Measurements from ENCODE around the gene SCUBE1.

Gene SCUBE1

GRCh38 chr22:43381693-43382092 is 38.5 kb upstream of the SCUBE1 start:
- Histone ChIP-seq H3K27me3 (ENCODE audit: control insufficient read depth, insufficient read depth, low read length) (no peaks in the 10 kb centered on the region), H3K9me3 (ENCODE audit: control insufficient read depth, insufficient read depth, low read length) (no peaks in the 10 kb centered on the region), H3K36me3 (ENCODE audit: control insufficient read depth, insufficient read depth, low read length) (no peaks in the 10 kb centered on the region), H3K4me1 (ENCODE audit: control insufficient read depth, insufficient read depth, low read length) (no peaks in the 10 kb centered on the region), H3K27ac (ENCODE audit: low read length) (no peak overlapping the region), H3K4me3 (ENCODE audit: low read length) (no peak overlapping the region)
- DNase-seq (ENCODE audit: low read depth, low spot score) = no peak
- WGBS (ENCODE audit: insufficient coverage, insufficient read length) = no CpG with 5 or more reads among the region's 6 CpGs

GRCh38 chr22:43377896-43378704 is 34.9 kb upstream of the SCUBE1 start:
- no peak for DNase-seq (ENCODE audit: low read depth, low spot score)
- no peaks in the 10 kb centered on the region for H3K36me3 ChIP-seq (ENCODE audit: control insufficient read depth, insufficient read depth, low read length)
- H3K9me3 ChIP-seq (ENCODE audit: control insufficient read depth, insufficient read depth, low read length) = no peaks in the 10 kb centered on the region
- no peaks in the 10 kb centered on the region for H3K27me3 ChIP-seq (ENCODE audit: control insufficient read depth, insufficient read depth, low read length)
- H3K4me3 ChIP-seq (ENCODE audit: low read length) = no peak overlapping the region
- H3K27ac ChIP-seq (ENCODE audit: low read length) = no peak overlapping the region
- WGBS (ENCODE audit: insufficient coverage, insufficient read length) = no CpG with 5 or more reads among the region's 8 CpGs
- H3K4me1 ChIP-seq (ENCODE audit: control insufficient read depth, insufficient read depth, low read length) = no peaks in the 10 kb centered on the region

- no peak overlapping the region for H3K27ac ChIP-seq (ENCODE audit: low read length)
- H3K36me3 ChIP-seq (ENCODE audit: control insufficient read depth, insufficient read depth, low read length) = no peaks in the 10 kb centered on the region
- no peaks in the 10 kb centered on the region for H3K4me1 ChIP-seq (ENCODE audit: control insufficient read depth, insufficient read depth, low read length)
- no peaks in the 10 kb centered on the region for H3K9me3 ChIP-seq (ENCODE audit: control insufficient read depth, insufficient read depth, low read length)
- H3K4me3 ChIP-seq (ENCODE audit: low read length) = no peak overlapping the region
- WGBS (ENCODE audit: insufficient coverage, insufficient read length) = no CpG with 5 or more reads among the region's 10 CpGs
- no peaks in the 10 kb centered on the region for H3K27me3 ChIP-seq (ENCODE audit: control insufficient read depth, insufficient read depth, low read length)
- DNase-seq (ENCODE audit: low read depth, low spot score) = no peak
These were observed 34.4 kb upstream of the SCUBE1 start for GRCh38 chr22:43377548-43377895.

GRCh38 chr22:43376765-43377547 is 33.8 kb upstream of the SCUBE1 start:
- Histone ChIP-seq H3K36me3 (ENCODE audit: control insufficient read depth, insufficient read depth, low read length) (no peaks in the 10 kb centered on the region), H3K27me3 (ENCODE audit: control insufficient read depth, insufficient read depth, low read length) (no peaks in the 10 kb centered on the region), H3K4me1 (ENCODE audit: control insufficient read depth, insufficient read depth, low read length) (no peaks in the 10 kb centered on the region), H3K4me3 (ENCODE audit: low read length) (no peak overlapping the region), H3K27ac (ENCODE audit: low read length) (no peak overlapping the region), H3K9me3 (ENCODE audit: control insufficient read depth, insufficient read depth, low read length) (no peaks in the 10 kb centered on the region)
- DNase-seq (ENCODE audit: low read depth, low spot score) = no peak
- WGBS (ENCODE audit: insufficient coverage, insufficient read length) = 100% methylated on average over 3 of the region's 15 CpGs

- no CpG with 5 or more reads among the region's 4 CpGs for WGBS (ENCODE audit: insufficient coverage, insufficient read length)
- no peaks in the 10 kb centered on the region for H3K9me3 ChIP-seq (ENCODE audit: control insufficient read depth, insufficient read depth, low read length)
These were observed 32.8 kb upstream of the SCUBE1 start for GRCh38 chr22:43375951-43376455.

GRCh38 chr22:43370036-43370435 is 26.9 kb upstream of the SCUBE1 start:
- DNase-seq (ENCODE audit: low read depth, low spot score) = no peak

More at GRCh38 chr22:43375951-43376455, 32.8 kb upstream of the SCUBE1 start:
- no peaks in the 10 kb centered on the region for H3K4me1 ChIP-seq (ENCODE audit: control insufficient read depth, insufficient read depth, low read length)
- DNase-seq (ENCODE audit: low read depth, low spot score) = no peak
- no peak overlapping the region for H3K4me3 ChIP-seq (ENCODE audit: low read length)
- no peaks in the 10 kb centered on the region for H3K27me3 ChIP-seq (ENCODE audit: control insufficient read depth, insufficient read depth, low read length)
- no peaks in the 10 kb centered on the region for H3K36me3 ChIP-seq (ENCODE audit: control insufficient read depth, insufficient read depth, low read length)
- H3K27ac ChIP-seq (ENCODE audit: low read length) = no peak overlapping the region

GRCh38 chr22:43365715-43366440 is 22.7 kb upstream of the SCUBE1 start:
- H3K4me3 ChIP-seq (ENCODE audit: low read length) = no peak overlapping the region
- no peaks in the 10 kb centered on the region for H3K36me3 ChIP-seq (ENCODE audit: control insufficient read depth, insufficient read depth, low read length)
- no peaks in the 10 kb centered on the region for H3K27me3 ChIP-seq (ENCODE audit: control insufficient read depth, insufficient read depth, low read length)
- WGBS (ENCODE audit: insufficient coverage, insufficient read length) = no CpG with 5 or more reads among the region's 6 CpGs
- 0 out of 2 replicates have a peak, but pooled peaks cover 1% of the 10 kb centered on the region for H3K4me1 ChIP-seq (ENCODE audit: control insufficient read depth, insufficient read depth, low read length)
- no peaks in the 10 kb centered on the region for H3K9me3 ChIP-seq (ENCODE audit: control insufficient read depth, insufficient read depth, low read length)
- no peak overlapping the region for H3K27ac ChIP-seq (ENCODE audit: low read length)
- no peak for DNase-seq (ENCODE audit: low read depth, low spot score)

More at GRCh38 chr22:43370036-43370435, 26.9 kb upstream of the SCUBE1 start:
- no peaks in the 10 kb centered on the region for H3K36me3 ChIP-seq (ENCODE audit: control insufficient read depth, insufficient read depth, low read length)
- H3K9me3 ChIP-seq (ENCODE audit: control insufficient read depth, insufficient read depth, low read length) = no peaks in the 10 kb centered on the region
- H3K27ac ChIP-seq (ENCODE audit: low read length) = no peak overlapping the region
- H3K4me1 ChIP-seq (ENCODE audit: control insufficient read depth, insufficient read depth, low read length) = no peaks in the 10 kb centered on the region
- no peaks in the 10 kb centered on the region for H3K27me3 ChIP-seq (ENCODE audit: control insufficient read depth, insufficient read depth, low read length)
- no peak overlapping the region for H3K4me3 ChIP-seq (ENCODE audit: low read length)
- WGBS (ENCODE audit: insufficient coverage, insufficient read length) = no CpG with 5 or more reads among the region's 9 CpGs

- no peaks in the 10 kb centered on the region for H3K27me3 ChIP-seq (ENCODE audit: control insufficient read depth, insufficient read depth, low read length)
- WGBS (ENCODE audit: insufficient coverage, insufficient read length) = no CpG with 5 or more reads among the region's 8 CpGs
- no peaks in the 10 kb centered on the region for H3K9me3 ChIP-seq (ENCODE audit: control insufficient read depth, insufficient read depth, low read length)
These were observed 20.9 kb upstream of the SCUBE1 start for GRCh38 chr22:43364169-43364435.

GRCh38 chr22:43363315-43364168 is 20.4 kb upstream of the SCUBE1 start:
- H3K36me3 ChIP-seq (ENCODE audit: control insufficient read depth, insufficient read depth, low read length) = no peaks in the 10 kb centered on the region
- H3K27ac ChIP-seq (ENCODE audit: low read length) = no peak overlapping the region
- H3K27me3 ChIP-seq (ENCODE audit: control insufficient read depth, insufficient read depth, low read length) = no peaks in the 10 kb centered on the region
- 0 out of 2 replicates have a peak, but pooled peaks cover 1% of the 10 kb centered on the region for H3K4me1 ChIP-seq (ENCODE audit: control insufficient read depth, insufficient read depth, low read length)
- no peaks in the 10 kb centered on the region for H3K9me3 ChIP-seq (ENCODE audit: control insufficient read depth, insufficient read depth, low read length)
- no CpG with 5 or more reads among the region's 27 CpGs for WGBS (ENCODE audit: insufficient coverage, insufficient read length)
- H3K4me3 ChIP-seq (ENCODE audit: low read length) = no peak overlapping the region
- DNase-seq (ENCODE audit: low read depth, low spot score) = no peak

More at GRCh38 chr22:43364169-43364435, 20.9 kb upstream of the SCUBE1 start:
- H3K4me3 ChIP-seq (ENCODE audit: low read length) = no peak overlapping the region
- H3K36me3 ChIP-seq (ENCODE audit: control insufficient read depth, insufficient read depth, low read length) = no peaks in the 10 kb centered on the region
- H3K27ac ChIP-seq (ENCODE audit: low read length) = no peak overlapping the region
- H3K4me1 ChIP-seq (ENCODE audit: control insufficient read depth, insufficient read depth, low read length) = 0 out of 2 replicates have a peak, but pooled peaks cover 1% of the 10 kb centered on the region
- DNase-seq (ENCODE audit: low read depth, low spot score) = no peak

Measured in iPS DF 6.9 (cell line).